ENCODE data around the gene RAB21.
"Not testable (repeated sequence)": the region's sequence is repeated elsewhere in the genome, so short reads cannot be mapped to it uniquely, and the experiment has no call there.

Gene RAB21

DNA sequence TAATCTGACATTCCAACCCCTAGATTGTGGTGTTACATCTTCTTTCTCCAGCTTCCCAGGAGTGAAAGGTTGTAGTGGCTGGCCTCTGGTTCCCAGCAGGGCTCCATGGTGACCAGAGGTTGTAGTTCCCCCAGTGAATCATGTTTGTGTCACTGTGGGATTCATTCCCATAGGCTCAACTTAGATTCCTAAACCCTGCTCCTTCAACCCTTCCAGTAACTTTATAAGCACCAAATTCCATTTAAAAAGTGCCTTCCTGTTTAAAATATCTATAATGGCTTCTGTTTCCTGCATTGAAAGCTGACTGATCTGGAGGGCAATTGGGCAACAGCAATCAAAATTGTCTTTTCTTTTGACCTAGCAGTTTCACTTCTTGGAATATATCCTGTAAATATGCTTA lies 44.4 kb downstream of the RAB21 start:
- DNase-seq (ENCODE audit: low read depth): peak; percentile 72

GRCh38 chr12:71800177-71800576 lies 45.5 kb downstream of the RAB21 start:
- no peak for DNase-seq (ENCODE audit: low read depth)

GRCh38 chr12:71804505-71804904 lies 49.8 kb downstream of the RAB21 start:
- no peak for DNase-seq (ENCODE audit: low read depth)

- DNase-seq (ENCODE audit: low read depth): no peak
Measured at GRCh38 chr12:71810921-71811320, 56.3 kb downstream of the RAB21 start.

DNA sequence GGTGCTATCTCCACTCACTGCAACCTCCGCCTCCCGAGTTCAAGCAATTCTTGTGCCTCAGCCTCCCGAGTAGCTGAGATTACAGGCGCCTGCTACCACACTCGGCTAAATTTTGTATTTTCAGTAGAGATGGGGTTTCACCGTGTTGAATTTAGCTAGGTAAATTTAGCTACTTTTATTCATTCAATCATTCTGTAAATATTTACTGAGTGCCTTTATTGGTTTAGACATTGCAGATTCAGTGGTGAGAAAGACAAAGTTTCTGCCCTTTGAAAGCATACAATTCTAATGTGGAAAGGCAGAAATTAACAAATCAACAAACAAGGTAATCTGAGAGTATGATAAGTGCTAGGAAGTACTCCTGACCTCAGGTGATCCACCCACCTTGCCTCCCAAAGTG lies 60.6 kb downstream of the RAB21 start:
- not testable (repeated sequence) for DNase-seq (ENCODE audit: low read depth)

GRCh38 chr12:71822088-71822487 lies 67.4 kb downstream of the RAB21 start:
- DNase-seq (ENCODE audit: low read depth): not testable (repeated sequence)

DNA sequence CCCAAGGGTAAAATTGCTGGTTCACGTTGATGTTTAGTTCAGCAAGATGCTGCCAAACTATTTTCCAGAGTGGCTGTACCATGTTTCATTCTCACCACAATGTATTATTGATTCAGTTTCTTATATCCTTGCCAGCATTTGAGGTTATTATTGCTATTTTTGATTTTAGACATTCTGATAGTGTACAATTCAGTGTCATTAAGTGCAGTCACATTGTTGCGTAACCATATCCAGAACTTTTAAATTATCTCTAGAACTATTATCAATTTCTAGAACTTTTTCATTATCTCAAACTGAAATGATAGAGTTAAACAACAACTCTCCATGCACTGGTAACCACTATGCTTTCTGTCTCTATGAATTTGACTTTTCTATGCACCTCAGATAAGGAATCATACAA lies 74.2 kb downstream of the RAB21 start:
- no peak for DNase-seq (ENCODE audit: low read depth)

GRCh38 chr12:71837356-71837755 lies 82.7 kb downstream of the RAB21 start:
- DNase-seq (ENCODE audit: low read depth): no peak

GRCh38 chr12:71838231-71838630 lies 83.6 kb downstream of the RAB21 start:
- no peak for DNase-seq (ENCODE audit: low read depth)

DNA sequence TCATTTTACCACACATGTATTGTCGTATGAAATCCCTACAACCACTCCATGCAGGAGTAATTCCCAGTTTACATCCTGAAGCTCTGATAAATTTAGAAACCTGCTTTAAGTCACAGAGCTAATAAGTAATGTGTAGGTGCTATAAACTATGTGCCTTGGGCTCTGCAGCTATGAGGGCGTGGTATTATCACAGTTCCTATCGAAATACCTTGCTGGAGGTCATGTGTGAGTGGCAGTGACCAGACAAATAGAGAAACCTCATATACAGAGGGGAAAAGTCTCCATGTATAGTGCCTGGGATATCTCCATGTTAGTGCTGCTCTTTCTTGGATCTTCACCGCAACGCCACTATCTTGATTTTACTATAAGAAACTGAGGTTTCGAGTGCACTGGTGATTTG lies 84.0 kb downstream of the RAB21 start:
- DNase-seq (ENCODE audit: low read depth): no peak

- peak; percentile 94 for DNase-seq (ENCODE audit: low read depth)
Measured at GRCh38 chr12:71840231-71840847, 85.7 kb downstream of the RAB21 start.

- peak; percentile 61 for DNase-seq (ENCODE audit: low read depth)
Measured at GRCh38 chr12:71846322-71846940, 91.8 kb downstream of the RAB21 start.

DNA sequence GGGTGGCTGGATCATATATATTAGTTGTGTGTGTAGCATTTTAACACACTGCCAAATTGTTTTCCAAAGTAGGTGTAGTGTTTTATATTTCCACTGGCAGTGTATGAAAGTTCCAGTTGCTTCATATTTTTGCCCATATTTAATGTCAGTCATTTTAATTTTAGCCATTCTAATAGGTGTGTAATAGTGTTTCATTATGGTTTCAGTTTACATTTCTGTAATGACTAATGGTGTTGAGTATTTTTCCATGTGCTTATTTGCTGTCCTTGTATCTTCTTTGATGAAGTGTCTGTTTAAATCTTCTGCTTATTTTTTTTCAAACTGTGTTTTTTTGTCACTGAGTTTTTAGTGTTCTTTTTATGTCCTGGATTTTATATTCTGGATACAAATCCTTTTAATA lies 93.5 kb downstream of the RAB21 start:
- DNase-seq (ENCODE audit: low read depth): peak; percentile 36

GRCh38 chr12:71849109-71849851 lies 94.6 kb downstream of the RAB21 start:
- DNase-seq (ENCODE audit: low read depth): no peak

Data from ELR (cell line).